Heart left ventricle (tissue), 16 donors: ENCODE results near the gene PLA2G12B. TPM values are rescaled to one million over a fixed set of nuclear protein-coding genes. Genes with fewer than 3 reads are reported as not detected.
A peak's percentile ranks its signal among the peaks of the same experiment; 100 is the strongest.
"Not testable (repeated sequence)": the region's sequence is repeated elsewhere in the genome, so short reads cannot be mapped to it uniquely, and the experiment has no call there.

Source experiments
- ATAC-seq, 4 donors: fragments of 200-7000 bp; cut with Tn5 transposase; one replicate each; pipeline ENCODE4 v1.9.1; 2020 to 2022; ENCODE audit warnings: moderate library complexity in 4 of 4, mild to moderate bottlenecking in 3 of 4, moderate number of reproducible peaks in 1 of 4
- DNase-seq, 5 donors: peaks; one replicate each; pipeline ENCODE4 v3.0.0-alpha.2; 2020
- H3K27ac ChIP-seq, 12 donors: fragments of 200-600 bp; sonication (generic) in 4 of 12; one replicate each; pipeline versions ENCODE4 v1.5.0 to v1.8.0; 2016 to 2022; ENCODE audit warnings: mild to moderate bottlenecking in 2 of 12
- H3K27me3 ChIP-seq, 9 donors: fragments of 200-600 bp; sonication (generic) in 2 of 9; one replicate each; pipeline versions ENCODE4 v1.5.1 to v1.8.0; 2016 to 2022; ENCODE audit warnings: mild to moderate bottlenecking in 3 of 9
- H3K36me3 ChIP-seq, 9 donors: fragments of 200-600 bp; sonication (generic) in 2 of 9; one replicate each; pipeline versions ENCODE4 v1.5.0 to v1.8.0; 2018 to 2022; ENCODE audit warnings: mild to moderate bottlenecking in 2 of 9
- H3K4me1 ChIP-seq, 12 donors: fragments of 200-600 bp; sonication (generic) in 4 of 12; one replicate each; pipeline versions ENCODE4 v1.5.0 to v1.8.0; 2016 to 2022; ENCODE audit warnings: mild to moderate bottlenecking in 3 of 12
- H3K4me3 ChIP-seq, 12 donors: fragments of 200-600 bp; sonication (generic) in 4 of 12; one replicate each; pipeline versions ENCODE4 v1.5.0 to v1.8.0; 2017 to 2022; ENCODE audit warnings: mild to moderate bottlenecking in 9 of 12, moderate library complexity in 4 of 12
- H3K9me3 ChIP-seq, 12 donors: fragments of 200-600 bp; sonication (generic) in 4 of 12; one replicate each; pipeline versions ENCODE4 v1.5.0 to v1.8.0; 2016 to 2022; ENCODE audit warnings: mild to moderate bottlenecking in 1 of 12
- POLR2A ChIP-seq, 2 donors: fragments of 450-650 bp; IDR thresholded peaks; one replicate each; pipeline ENCODE4 v1.6.1; 2017; ENCODE audit warnings: antibody characterized with exemption in 2 of 2, mild to moderate bottlenecking in 2 of 2, moderate library complexity in 2 of 2
- WGBS, 4 donors: extraction: QIAGEN DNeasy Blood & Tissue Kit in 2 of 4; methylation state at CpG; one replicate each; pipeline versions ENCODE4 v1.1.5 to v1.1.7; 2013 to 2018; 5-methylcytosine and 5-hydroxymethylcytosine counted together
- intact Hi-C, 10 donors: fragments of 100-400 bp; cut with DNase I; formaldehyde crosslinking; loops; one replicate each; pipeline versions ENCODE4 v1.11.1 to v1.14.2; 2022
- long read RNA-seq, 3 donors: library from polyadenylated mRNA; unstranded; transcript quantifications; one replicate each; pipeline ENCODE4 v2.0.0, GENCODE V29; 2020 to 2021
- polyA plus RNA-seq, 2 donors: library from polyadenylated mRNA; stranded (reverse); fragments of 200-250 nt; gene quantifications; one replicate each; pipeline ENCODE4 v1.2.3, GENCODE V29; 2013
- total RNA-seq, 9 donors: library from RNA; depleted of rRNA in 2 of 9; stranded (reverse); fragments of >200 nt in 2 of 9; fragmentation: NEBNext Ultra II Directional in 3 of 9; extraction: Animal tissue kit (Norgen Biotek cat#: 25700) in 3 of 9; gene quantifications; one replicate each; pipeline versions ENCODE4 v1.1.0 to v1.2.4, GENCODE V29; 2016 to 2023
- TF ChIP-seq, protein P1 (sequence below), 12 donors: fragments of 200-600 bp; sonication (generic) in 4 of 12; IDR thresholded peaks; one replicate each; pipeline versions ENCODE4 v1.5.0 to v1.8.0; 2018 to 2022; ENCODE audit warnings: antibody characterized with exemption in 12 of 12, mild to moderate bottlenecking in 5 of 12
- donor health status: ischemic (EF 13 %, LVEDD 7.1; RV severe dilation, severe dysfunction).
- donor health status: healthy with polysubstance abuse.
- donor health status: DM: no; HTN: yes; CAD: no.
- donor health status: DM: no; HTN: no; CAD: no.
- donor health status: ischemic (EF 25% LVEDD 6.9; RV normal size, moderate dysfunction).
- donor health status: ischemic (EF 25% LVEDD 5.7; RV mildly dilated, moderate dysfunction).
- donor health status: healthy.
- donor health status: DM: yes; HTN: yes; CAD: no.
- donor health status: ischemic (EF 35%, LVEDD 5.7; RV mildly dilated, moderate dysfunction).
- donor health status: nonischemic (EF 11% LVEDD 7.7; RV severe dilation, severe dysfunction).
- donor health status: DM: yes; HTN: yes; CAD: no.
- donor health status: PGD.
- donor health status: ischemic (EF 29% LVEDD 5.4; RV normal size, mild dysfunction).
- donor health status: nonischemic (EF 23%, LVEDD 6.1; RV moderate dilation, normal function).

The PLA2G12B gene, protein sequence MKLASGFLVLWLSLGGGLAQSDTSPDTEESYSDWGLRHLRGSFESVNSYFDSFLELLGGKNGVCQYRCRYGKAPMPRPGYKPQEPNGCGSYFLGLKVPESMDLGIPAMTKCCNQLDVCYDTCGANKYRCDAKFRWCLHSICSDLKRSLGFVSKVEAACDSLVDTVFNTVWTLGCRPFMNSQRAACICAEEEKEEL
- total RNA-seq: under 1 TPM in 4 of 9 donors, not detected in 5; 0.19 to 0.56 (median 0.28) TPM
- polyA plus RNA-seq: under 1 TPM in 1 of 2 donors, not detected in 1; 0.23 TPM
- long read RNA-seq, donor 1: 0 reads
- long read RNA-seq, donor 2: 0 reads
- long read RNA-seq, donor 3: 0 reads

- intact Hi-C loops: no loop called here
- DNase-seq (no peak), ATAC-seq (peak; percentile 29 to 74 (median 63))
- peaks cover 0 to 12% (median 0%) of the 10 kb centered on the region in 12 donors for H3K4me1 ChIP-seq
- no peaks in the 10 kb centered on the region for H3K27me3 ChIP-seq
- no peak within 1 kb of the TSS for H3K4me3 ChIP-seq
- peak within 1 kb of the TSS in 3 of 12 donors; percentile 9 to 37 (median 19) for H3K27ac ChIP-seq
- no peaks in the 10 kb centered on the region for H3K36me3 ChIP-seq
- TF ChIP-seq, protein P1, sequence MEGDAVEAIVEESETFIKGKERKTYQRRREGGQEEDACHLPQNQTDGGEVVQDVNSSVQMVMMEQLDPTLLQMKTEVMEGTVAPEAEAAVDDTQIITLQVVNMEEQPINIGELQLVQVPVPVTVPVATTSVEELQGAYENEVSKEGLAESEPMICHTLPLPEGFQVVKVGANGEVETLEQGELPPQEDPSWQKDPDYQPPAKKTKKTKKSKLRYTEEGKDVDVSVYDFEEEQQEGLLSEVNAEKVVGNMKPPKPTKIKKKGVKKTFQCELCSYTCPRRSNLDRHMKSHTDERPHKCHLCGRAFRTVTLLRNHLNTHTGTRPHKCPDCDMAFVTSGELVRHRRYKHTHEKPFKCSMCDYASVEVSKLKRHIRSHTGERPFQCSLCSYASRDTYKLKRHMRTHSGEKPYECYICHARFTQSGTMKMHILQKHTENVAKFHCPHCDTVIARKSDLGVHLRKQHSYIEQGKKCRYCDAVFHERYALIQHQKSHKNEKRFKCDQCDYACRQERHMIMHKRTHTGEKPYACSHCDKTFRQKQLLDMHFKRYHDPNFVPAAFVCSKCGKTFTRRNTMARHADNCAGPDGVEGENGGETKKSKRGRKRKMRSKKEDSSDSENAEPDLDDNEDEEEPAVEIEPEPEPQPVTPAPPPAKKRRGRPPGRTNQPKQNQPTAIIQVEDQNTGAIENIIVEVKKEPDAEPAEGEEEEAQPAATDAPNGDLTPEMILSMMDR (IDR thresholded peaks at IDR 0.05): no peak
- no peak for TF ChIP-seq POLR2A (IDR thresholded peaks at IDR 0.05)
- WGBS, 4 donors: 45 to 60% (median 56%) methylated on average over 9 to 12 of the region's 12 CpGs
- no peaks in the 10 kb centered on the region for H3K9me3 ChIP-seq
Observed at GRCh38 chr10:72954596-72955554, at the start of gene PLA2G12B. TSS of gene PLA2G12B (minus strand) at chr10:72954806. CDS start at chr10:72954685, 121 bp downstream.

DNA sequence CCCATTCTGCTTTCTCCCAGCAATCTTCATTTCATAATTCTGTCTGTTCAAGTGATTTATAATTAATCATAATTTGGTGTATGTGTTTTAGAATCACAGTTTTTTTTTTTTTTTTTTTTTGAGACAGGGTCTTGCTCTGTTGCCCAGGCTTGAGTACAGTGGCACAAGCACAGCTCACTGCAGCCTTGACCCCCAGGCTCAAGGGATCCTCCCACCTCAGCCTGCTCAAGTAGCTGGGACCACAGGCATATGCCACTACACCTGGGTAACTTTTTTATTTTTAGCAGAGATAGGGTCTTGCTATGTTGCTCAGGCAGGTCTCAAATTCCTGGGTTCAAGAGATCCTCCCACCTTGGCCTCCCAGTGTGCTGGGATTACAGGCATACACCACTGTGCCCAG, 49.2 kb upstream of the PLA2G12B start:
- Histone ChIP-seq H3K27ac (no peak overlapping the region), H3K4me3 (no peak overlapping the region), H3K9me3 (no peaks in the 10 kb centered on the region), H3K27me3 (no peaks in the 10 kb centered on the region), H3K4me1 (no peaks in the 10 kb centered on the region), H3K36me3 (peaks cover 0 to 93% (median 64%) of the 10 kb centered on the region in 9 donors)
- no peak for TF ChIP-seq POLR2A (IDR thresholded peaks at IDR 0.05)
- TF ChIP-seq, protein P1 (IDR thresholded peaks at IDR 0.05): no peak
- ATAC-seq: no peak
- DNase-seq: no peak
- intact Hi-C loops: no loop called here

GRCh38 chr10:73000973-73001372, 46.4 kb upstream of the PLA2G12B start:
- Histone ChIP-seq H3K36me3 (peaks cover 0 to 65% (median 36%) of the 10 kb centered on the region in 9 donors), H3K27ac (no peak overlapping the region), H3K4me3 (no peak overlapping the region), H3K4me1 (no peaks in the 10 kb centered on the region), H3K27me3 (no peaks in the 10 kb centered on the region), H3K9me3 (peaks cover 0 to 15% (median 3%) of the 10 kb centered on the region in 12 donors)
- TF ChIP-seq, protein P1 (IDR thresholded peaks at IDR 0.05): no peak
- TF ChIP-seq POLR2A (IDR thresholded peaks at IDR 0.05): no peak
- intact Hi-C loops: no loop called here
- ATAC-seq: no peak
- no peak for DNase-seq
- 98 to 99% (median 98%) methylated on average over 3 of the region's 3 CpGs for WGBS, 4 donors

- intact Hi-C loops: no loop called here
- H3K4me1 ChIP-seq: no peaks in the 10 kb centered on the region
- H3K9me3 ChIP-seq: peaks cover 0 to 32% (median 3%) of the 10 kb centered on the region in 12 donors
- peaks cover 0 to 28% (median 2%) of the 10 kb centered on the region in 9 donors for H3K36me3 ChIP-seq
- ATAC-seq (no peak), DNase-seq (no peak)
- H3K27me3 ChIP-seq: no peaks in the 10 kb centered on the region
- whole genome bisulfite sequencing, 4 donors: 95 to 98% (median 97%) methylated on average over 2 of the region's 2 CpGs
- no peak overlapping the region for H3K4me3 ChIP-seq
- TF ChIP-seq, protein P1 (IDR thresholded peaks at IDR 0.05): no peak
- no peak for TF ChIP-seq POLR2A (IDR thresholded peaks at IDR 0.05)
- H3K27ac ChIP-seq: no peak overlapping the region
Observed at GRCh38 chr10:72997099-72997498, 42.5 kb upstream of the PLA2G12B start.

GRCh38 chr10:72995459-72995858, 40.9 kb upstream of the PLA2G12B start:
- H3K27ac ChIP-seq, H3K4me1 ChIP-seq, ATAC-seq, H3K4me3 ChIP-seq, DNase-seq, intact Hi-C loops, H3K27me3 ChIP-seq: not testable (repeated sequence)
- peaks cover 0 to 32% (median 3%) of the 10 kb centered on the region in 12 donors for H3K9me3 ChIP-seq
- H3K36me3 ChIP-seq: peaks cover 0 to 20% (median 0%) of the 10 kb centered on the region in 9 donors

DNA sequence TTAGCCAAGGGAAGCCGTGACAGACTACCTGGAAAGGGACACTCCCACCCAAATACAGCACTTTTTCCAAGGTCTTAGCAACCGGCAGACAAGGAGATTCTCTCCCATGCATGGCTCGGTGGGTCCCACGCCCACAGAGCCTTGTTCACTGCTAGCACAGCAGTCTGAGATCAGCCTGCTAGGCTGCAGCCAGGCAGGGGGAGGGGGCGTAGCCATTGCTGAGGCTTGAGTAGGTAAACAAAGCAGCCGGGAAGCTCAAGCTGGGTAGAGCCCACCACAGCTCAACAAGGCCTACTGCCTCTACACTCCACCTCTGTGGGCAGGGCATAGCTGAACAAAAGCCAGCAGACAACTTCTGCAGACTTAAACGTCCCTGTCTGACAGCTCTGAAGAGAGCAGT, 35.2 kb upstream of the PLA2G12B start:
- peaks cover 0 to 36% (median 0%) of the 10 kb centered on the region in 9 donors for H3K36me3 ChIP-seq
- ATAC-seq, H3K4me1 ChIP-seq, intact Hi-C loops, H3K4me3 ChIP-seq, H3K27ac ChIP-seq, H3K27me3 ChIP-seq, DNase-seq, H3K9me3 ChIP-seq: not testable (repeated sequence)
- 78 to 90% (median 87%) methylated on average over 7 of the region's 7 CpGs for WGBS, 4 donors
